GM19023 (cell line): ENCODE results near the gene ZFP64.
A peak's percentile ranks its signal among the peaks of the same experiment; 100 is the strongest.
"Not testable (repeated sequence)": the region's sequence is repeated elsewhere in the genome, so short reads cannot be mapped to it uniquely, and the experiment has no call there.

Experiments used
- ATAC-seq: cut with Tn5 transposase; IDR thresholded peaks from one replicate; pipeline ENCODE4 v1.9.1; 2021; ENCODE audit warnings: mild to moderate bottlenecking, moderate library complexity; ENCODE audit not compliant: unreplicated experiment

Gene ZFP64

GRCh38 chr20:52204136-52204535 is 12.6 kb upstream of the ZFP64 start:
- ATAC-seq = no peak

- ATAC-seq = no peak
These were observed 9.8 kb upstream of the ZFP64 start for GRCh38 chr20:52201395-52201794.

GRCh38 chr20:52200870-52201269 is 9.3 kb upstream of the ZFP64 start:
- ATAC-seq = no peak

- no peak for ATAC-seq
These were observed 5.3 kb upstream of the ZFP64 start for GRCh38 chr20:52196845-52197244.

GRCh38 chr20:52193886-52194545 is 2.4 kb upstream of the ZFP64 start:
- ATAC-seq = no peak

- no peak for ATAC-seq
These were observed 1.6 kb upstream of the ZFP64 start for GRCh38 chr20:52193133-52193532.

- ATAC-seq = not testable (repeated sequence)
These were observed 1.1 kb upstream of the ZFP64 start for GRCh38 chr20:52192719-52193007.

- peak; percentile 44 for ATAC-seq
These were observed 538 bp upstream of the ZFP64 start for GRCh38 chr20:52191916-52192718.

GRCh38 chr20:52190437-52191131 is 995 bp downstream of the ZFP64 start:
- peak; percentile 34 for ATAC-seq

DNA sequence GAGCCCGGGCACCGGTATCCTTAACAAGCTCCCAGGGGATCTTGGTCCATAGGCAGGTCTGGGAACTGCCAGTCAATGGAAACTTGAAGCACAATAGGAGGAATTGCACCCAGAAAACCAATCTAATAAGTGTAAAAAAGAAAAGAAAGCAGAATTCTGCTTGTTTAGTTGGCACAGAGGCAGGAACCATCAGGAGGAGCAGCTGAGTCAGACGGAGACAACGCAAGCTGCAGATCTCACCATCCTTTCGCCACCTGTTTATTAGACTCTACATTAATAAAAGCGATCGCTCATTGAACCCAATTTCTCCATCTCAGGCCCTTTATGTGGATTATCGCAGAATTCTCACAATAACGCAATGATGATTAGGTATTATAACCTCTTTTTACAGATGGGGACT is 9.8 kb downstream of the ZFP64 start:
- ATAC-seq = no peak

- no peak for ATAC-seq
These were observed 11.3 kb downstream of the ZFP64 start for GRCh38 chr20:52180180-52180840.

DNA sequence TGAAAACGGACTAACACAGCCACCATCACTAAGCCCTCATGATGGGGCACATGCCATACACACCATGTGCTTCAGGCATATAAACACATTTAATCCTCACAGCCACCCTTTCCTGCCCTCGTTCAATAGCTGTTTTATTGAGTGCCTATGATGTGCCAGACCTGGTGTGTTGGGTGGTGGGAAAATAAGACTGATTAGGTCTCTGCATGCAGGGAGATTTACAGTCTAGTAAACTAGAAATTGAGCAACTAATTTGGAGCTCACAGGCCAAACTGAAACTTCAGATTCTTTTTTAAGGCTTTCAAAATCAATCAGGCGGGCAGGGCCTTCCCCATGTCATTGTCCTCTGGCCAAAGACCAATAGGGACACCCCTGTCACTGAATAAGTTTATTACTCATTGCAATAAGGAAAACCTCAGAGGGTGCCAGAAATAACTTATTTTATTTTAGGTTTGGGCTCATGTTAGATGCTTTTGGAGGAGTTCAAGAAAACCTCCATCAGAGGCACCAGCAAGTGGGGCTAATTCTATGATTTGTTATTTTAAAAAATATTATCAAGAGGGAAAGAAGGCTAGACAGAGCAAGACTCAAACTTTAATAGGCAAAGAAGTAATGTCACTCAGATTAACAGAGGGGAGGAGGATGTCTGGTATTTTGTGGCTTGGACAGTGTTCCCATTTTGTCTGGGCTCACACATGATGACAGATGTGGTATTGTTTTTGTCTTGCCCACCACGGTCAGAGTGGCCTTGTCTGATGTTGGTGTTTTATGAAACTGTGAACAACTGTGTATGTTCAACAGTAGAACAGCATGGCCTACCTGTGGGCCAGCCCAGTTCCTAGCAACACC is 12.0 kb downstream of the ZFP64 start:
- peak; percentile 86 for ATAC-seq

- no peak for ATAC-seq
These were observed 12.9 kb downstream of the ZFP64 start for GRCh38 chr20:52178691-52179090.

DNA sequence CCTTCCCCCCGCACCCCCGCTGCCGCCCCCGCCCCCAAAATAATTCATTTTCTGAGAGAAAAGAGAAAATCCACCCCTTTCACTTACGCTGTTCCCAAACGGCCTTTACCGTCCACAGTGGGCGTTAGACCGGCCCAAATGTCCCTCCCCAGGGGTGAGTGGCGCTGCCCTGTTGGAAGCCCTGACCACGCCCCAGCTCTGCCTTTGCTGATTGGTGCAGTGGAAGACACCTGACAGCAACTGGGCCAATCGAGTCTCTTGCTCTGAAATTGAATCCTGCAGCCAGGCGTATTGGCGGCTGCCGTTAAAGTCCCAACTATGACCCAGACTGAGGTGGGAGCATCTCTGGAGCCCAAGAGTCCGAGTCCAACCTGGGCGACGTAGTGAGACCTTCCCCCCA is 15.7 kb downstream of the ZFP64 start:
- ATAC-seq = no peak

DNA sequence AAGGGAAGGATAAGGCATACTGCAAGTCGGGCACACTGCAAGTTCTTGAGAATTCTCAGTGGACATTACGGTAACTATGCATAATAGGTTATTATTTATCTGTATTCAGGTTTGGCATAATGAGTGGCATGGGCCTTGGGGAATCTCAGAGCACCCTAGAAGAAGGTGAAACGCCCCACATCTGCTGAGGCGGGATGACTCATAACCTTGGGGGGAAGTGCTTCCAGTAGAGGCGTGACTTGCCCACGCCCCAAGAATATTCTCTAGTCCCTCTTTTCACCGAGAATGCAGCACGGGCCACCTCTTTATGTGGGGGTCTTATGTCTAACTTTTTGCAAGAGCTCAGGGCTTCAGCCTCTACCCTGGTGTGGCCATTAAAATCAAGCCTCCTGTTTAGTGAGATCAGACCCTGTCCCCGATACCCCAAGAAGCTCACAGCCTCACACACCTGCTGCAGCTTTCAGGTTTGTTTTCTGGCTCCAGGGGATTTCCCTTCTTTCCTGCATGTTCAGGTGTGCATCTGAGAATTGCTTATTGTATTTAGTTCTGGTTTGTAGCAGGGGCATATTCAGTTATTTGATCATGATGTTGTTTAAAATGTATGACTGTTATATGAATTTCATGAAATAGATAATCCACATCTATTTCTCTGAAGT is 19.1 kb downstream of the ZFP64 start:
- peak; percentile 92 for ATAC-seq

DNA sequence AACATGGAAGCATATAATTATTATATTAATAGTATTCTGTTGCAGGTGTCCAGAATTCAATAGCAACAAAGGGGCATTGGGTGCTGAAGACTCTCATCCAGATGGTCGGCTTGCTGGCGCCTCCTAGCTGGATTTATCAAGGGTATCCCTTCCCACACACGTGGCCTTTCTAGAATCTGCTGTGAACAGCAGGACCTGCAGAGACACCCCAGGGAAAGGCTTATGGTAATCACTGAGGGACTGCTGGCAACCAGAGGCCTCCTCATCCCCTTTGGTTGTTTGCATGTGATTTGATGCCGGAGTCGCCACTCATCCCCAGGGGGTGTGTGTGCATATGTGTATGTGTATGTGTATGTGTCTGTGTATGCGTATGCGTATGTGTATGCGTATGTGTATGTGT is 20.6 kb downstream of the ZFP64 start:
- ATAC-seq = no peak

DNA sequence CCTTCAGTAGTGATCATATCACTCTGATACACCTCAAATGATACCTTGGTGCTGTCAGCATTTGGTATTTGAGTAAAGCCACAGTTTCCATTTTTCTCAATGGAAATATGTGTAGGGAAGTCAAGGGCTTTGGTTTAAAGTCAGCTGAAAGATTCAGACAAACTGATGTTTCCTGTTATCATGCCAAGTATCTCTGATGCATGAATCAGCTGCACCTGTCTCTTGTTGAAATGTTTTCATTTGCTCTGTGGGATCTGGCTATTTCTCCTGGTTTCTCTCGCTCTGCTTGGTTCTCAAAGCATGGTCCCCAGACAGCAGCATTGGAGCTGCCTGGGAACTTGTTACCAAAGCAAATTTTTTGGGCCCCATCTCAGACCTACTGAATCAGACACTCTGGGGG is 23.5 kb downstream of the ZFP64 start:
- ATAC-seq = no peak

DNA sequence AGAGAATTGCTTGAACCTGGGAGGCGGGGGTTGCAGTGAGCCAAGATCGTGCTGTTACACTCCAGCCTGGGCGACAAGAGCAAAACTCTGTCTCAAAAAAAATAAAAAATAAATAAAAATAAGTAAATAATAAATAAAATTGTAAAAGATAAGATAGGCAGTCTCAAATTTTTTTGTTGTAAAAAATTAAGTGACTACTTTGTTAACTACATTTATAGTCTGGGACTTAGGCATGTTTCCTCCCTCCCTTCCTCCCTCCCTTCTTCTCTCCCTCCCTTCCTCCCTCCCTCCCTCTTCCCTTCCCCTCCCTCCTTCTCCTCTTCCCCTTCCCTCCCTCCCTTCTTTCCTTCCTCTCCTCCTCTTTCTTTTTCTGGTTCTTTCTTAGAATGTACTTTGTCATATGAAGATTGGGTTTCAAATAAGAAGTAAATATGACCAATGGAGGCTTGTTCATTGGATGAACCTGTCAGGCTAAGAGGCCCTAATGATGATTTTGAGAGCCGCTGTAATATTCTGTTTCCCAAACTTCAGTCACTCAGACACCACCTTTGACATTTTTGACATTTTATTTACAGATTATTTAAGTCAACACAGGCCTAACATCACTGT is 24.2 kb downstream of the ZFP64 start:
- no peak for ATAC-seq

GRCh38 chr20:52166150-52166549 is 25.4 kb downstream of the ZFP64 start:
- no peak for ATAC-seq
